Uterus (tissue), 2 donors: ENCODE results near the gene DTX3.

Source experiments
- POLR2A ChIP-seq, 2 donors: fragments of 450-650 bp; IDR thresholded peaks; one replicate each; pipeline ENCODE4 v1.6.1; 2016; ENCODE audit warnings: antibody characterized with exemption in 2 of 2, mild to moderate bottlenecking in 1 of 2, moderate library complexity in 1 of 2
- TF ChIP-seq, protein P1 (sequence below), 4 experiments: fragments of 200-600 bp in 2 of 4; fragments of 450-650 bp in 2 of 4; sonication (generic) in 2 of 4; IDR thresholded peaks; one replicate each; pipeline ENCODE4 v1.5.1; 2016 to 2019; ENCODE audit warnings: antibody characterized with exemption in 4 of 4, mild to moderate bottlenecking in 2 of 4, moderate library complexity in 1 of 4

DNA sequence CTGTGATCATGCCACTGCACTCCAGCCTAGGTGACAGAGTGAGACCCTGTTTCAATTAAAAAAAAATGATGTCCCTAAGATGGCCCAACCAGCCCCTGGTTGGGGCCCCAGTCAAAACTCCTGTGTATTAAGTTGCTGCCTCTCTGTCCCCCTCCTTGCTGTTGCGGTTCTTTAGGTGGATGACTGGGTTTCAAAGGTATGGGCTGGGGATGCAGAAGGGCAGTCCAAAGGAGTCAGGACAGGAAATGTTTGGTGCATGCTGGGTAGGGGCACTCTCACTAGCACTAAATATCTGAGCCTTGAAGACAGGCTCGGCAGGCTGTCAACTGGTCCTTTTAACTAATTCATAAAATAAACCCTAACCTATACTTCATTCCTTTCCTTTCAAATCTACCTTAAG is 25.6 kb upstream of the DTX3 start:
- TF ChIP-seq, protein P1, sequence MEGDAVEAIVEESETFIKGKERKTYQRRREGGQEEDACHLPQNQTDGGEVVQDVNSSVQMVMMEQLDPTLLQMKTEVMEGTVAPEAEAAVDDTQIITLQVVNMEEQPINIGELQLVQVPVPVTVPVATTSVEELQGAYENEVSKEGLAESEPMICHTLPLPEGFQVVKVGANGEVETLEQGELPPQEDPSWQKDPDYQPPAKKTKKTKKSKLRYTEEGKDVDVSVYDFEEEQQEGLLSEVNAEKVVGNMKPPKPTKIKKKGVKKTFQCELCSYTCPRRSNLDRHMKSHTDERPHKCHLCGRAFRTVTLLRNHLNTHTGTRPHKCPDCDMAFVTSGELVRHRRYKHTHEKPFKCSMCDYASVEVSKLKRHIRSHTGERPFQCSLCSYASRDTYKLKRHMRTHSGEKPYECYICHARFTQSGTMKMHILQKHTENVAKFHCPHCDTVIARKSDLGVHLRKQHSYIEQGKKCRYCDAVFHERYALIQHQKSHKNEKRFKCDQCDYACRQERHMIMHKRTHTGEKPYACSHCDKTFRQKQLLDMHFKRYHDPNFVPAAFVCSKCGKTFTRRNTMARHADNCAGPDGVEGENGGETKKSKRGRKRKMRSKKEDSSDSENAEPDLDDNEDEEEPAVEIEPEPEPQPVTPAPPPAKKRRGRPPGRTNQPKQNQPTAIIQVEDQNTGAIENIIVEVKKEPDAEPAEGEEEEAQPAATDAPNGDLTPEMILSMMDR (IDR thresholded peaks at IDR 0.05): no peak
- TF ChIP-seq POLR2A (IDR thresholded peaks at IDR 0.05): no peak
